Thoracic aorta (tissue), 2 donors: ENCODE measurements around the gene CDIP1. TPM values are rescaled to one million over a fixed set of nuclear protein-coding genes. Genes with fewer than 3 reads are reported as not detected.

ENCODE experiments used
- ATAC-seq: fragments of 150-250 bp; one replicate; pipeline ENCODE4 v1.8.0; 2017; ENCODE audit warnings: low read depth; ENCODE audit not compliant: insufficient number of reproducible peaks, low FRiP score
- DNase-seq: peaks from one replicate; pipeline ENCODE4 v3.0.0-alpha.2; 2020; ENCODE audit warnings: low spot score
- H3K27ac ChIP-seq, 2 donors: fragments of 200-600 bp; sonication (generic); 1 replicate in 1 of 2; 2 replicates in 1 of 2; pipeline ENCODE4 v1.5.1; 2016; ENCODE audit warnings: mild to moderate bottlenecking in 2 of 2, moderate library complexity in 2 of 2
- H3K27me3 ChIP-seq: fragments of 200-600 bp; sonication (generic); replicated peaks from 2 replicates; pipeline ENCODE4 v1.6.0; 2016; ENCODE audit warnings: mild to moderate bottlenecking; ENCODE audit not compliant: insufficient read depth
- H3K36me3 ChIP-seq: fragments of 200-600 bp; sonication (generic); one replicate; pipeline ENCODE4 v1.5.1; 2016
- H3K4me1 ChIP-seq, 2 donors: fragments of 200-600 bp; sonication (generic); 1 replicate in 1 of 2; 2 replicates in 1 of 2; pipeline versions ENCODE4 v1.5.1 to v1.6.0; 2016; ENCODE audit warnings: low read depth in 2 of 2, mild to moderate bottlenecking in 1 of 2; ENCODE audit not compliant: control insufficient read depth in 1 of 2
- H3K4me3 ChIP-seq: fragments of 200-600 bp; sonication (generic); 2 replicates; pipeline ENCODE4 v1.5.1; 2016; ENCODE audit warnings: mild to moderate bottlenecking
- H3K9me3 ChIP-seq: fragments of 200-600 bp; sonication (generic); 2 replicates; pipeline ENCODE4 v1.5.1; 2016
- CTCF ChIP-seq: fragments of 200-600 bp; sonication (generic); IDR thresholded peaks from one replicate; pipeline ENCODE4 v1.5.1; 2019; ENCODE audit warnings: antibody characterized with exemption
- total RNA-seq, 2 donors: library from RNA; depleted of rRNA; stranded (reverse); fragments of >200 nt; gene quantifications; one replicate each; pipeline versions ENCODE4 v1.1.0 to v1.2.3, GENCODE V29; 2016

Gene CDIP1
- total RNA-seq, 2 donors from 2014 or later: 33.2 to 33.5 TPM

DNA sequence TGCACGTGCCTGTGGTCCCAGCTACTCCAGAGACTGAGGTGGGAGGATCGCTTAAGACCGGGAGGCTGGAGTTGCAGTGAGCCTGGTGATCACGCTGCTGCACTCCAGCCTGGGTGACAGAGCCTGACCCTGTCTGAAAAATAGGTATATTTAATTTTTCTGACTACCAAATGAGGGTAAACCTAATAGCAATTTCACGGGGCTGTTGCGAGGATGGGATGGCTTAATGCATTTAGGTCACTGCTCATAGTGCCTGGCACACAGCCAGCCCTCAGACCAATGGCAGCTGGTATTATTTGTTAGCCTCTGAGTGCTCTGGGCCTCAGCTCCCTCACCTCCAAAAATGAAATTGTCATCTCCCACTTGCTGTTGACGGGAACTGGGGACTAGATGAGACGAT lies 5.9 kb upstream of the CDIP1 start:
- no peaks in the 10 kb centered on the region for H3K27me3 ChIP-seq
- ATAC-seq: no peak

GRCh38 chr16:4539716-4540284 lies 1.2 kb upstream of the CDIP1 start:
- DNase-seq (no peak), ATAC-seq (no peak)
- Histone ChIP-seq H3K4me3 (no peak overlapping the region), H3K27me3 (no peaks in the 10 kb centered on the region), H3K27ac (no peak overlapping the region), H3K9me3 (no peaks in the 10 kb centered on the region), H3K4me1 (peaks cover 17 to 31% of the 10 kb centered on the region in 2 donors), H3K36me3 (no peaks in the 10 kb centered on the region)
- TF ChIP-seq CTCF: no peak

More for the DNA sequence above, 5.9 kb upstream of the CDIP1 start:
- Histone ChIP-seq H3K27ac (no peak overlapping the region), H3K36me3 (no peaks in the 10 kb centered on the region), H3K4me3 (no peak overlapping the region), H3K9me3 (no peaks in the 10 kb centered on the region), H3K4me1 (no peaks in the 10 kb centered on the region)
- DNase-seq: no peak
- TF ChIP-seq CTCF: no peak

- TF ChIP-seq CTCF: no peak
- DNase-seq: no peak
- H3K4me3 ChIP-seq: peak overlapping the region; percentile 89
- peaks cover 17 to 39% of the 10 kb centered on the region in 2 donors for H3K4me1 ChIP-seq
- H3K27ac ChIP-seq: peak overlapping the region; percentile 78 to 83
- no peaks in the 10 kb centered on the region for H3K27me3 ChIP-seq
- no peaks in the 10 kb centered on the region for H3K9me3 ChIP-seq
- peak; percentile 3 for ATAC-seq
- no peaks in the 10 kb centered on the region for H3K36me3 ChIP-seq
Observed at GRCh38 chr16:4537376-4538343, 913 bp downstream of the CDIP1 start.

- Histone ChIP-seq H3K9me3 (no peaks in the 10 kb centered on the region), H3K27me3 (no peaks in the 10 kb centered on the region), H3K36me3 (no peaks in the 10 kb centered on the region), H3K4me3 (peak overlapping the region; percentile 89), H3K4me1 (peaks cover 17 to 39% of the 10 kb centered on the region in 2 donors), H3K27ac (peak overlapping the region; percentile 78 to 83)
- TF ChIP-seq CTCF: no peak
- ATAC-seq (no peak), DNase-seq (no peak)
Observed at GRCh38 chr16:4536391-4537106, 2.0 kb downstream of the CDIP1 start.
